B cell (primary cell): ENCODE measurements around the gene FRRS1.

Experiments
- EZH2 ChIP-seq: IDR thresholded peaks from 2 replicates; pipeline ENCODE4 v1.6.1; 2012; ENCODE audit warnings: borderline replicate concordance, low read depth, mild to moderate bottlenecking, moderate library complexity, low read length; ENCODE audit not compliant: insufficient read depth, poor library complexity, severe bottlenecking
- TF ChIP-seq, protein P1 (sequence below): fragments of 200-600 bp; IDR thresholded peaks from one replicate; pipeline ENCODE4 v1.8.0; 2022; ENCODE audit warnings: antibody characterized with exemption, mild to moderate bottlenecking

DNA sequence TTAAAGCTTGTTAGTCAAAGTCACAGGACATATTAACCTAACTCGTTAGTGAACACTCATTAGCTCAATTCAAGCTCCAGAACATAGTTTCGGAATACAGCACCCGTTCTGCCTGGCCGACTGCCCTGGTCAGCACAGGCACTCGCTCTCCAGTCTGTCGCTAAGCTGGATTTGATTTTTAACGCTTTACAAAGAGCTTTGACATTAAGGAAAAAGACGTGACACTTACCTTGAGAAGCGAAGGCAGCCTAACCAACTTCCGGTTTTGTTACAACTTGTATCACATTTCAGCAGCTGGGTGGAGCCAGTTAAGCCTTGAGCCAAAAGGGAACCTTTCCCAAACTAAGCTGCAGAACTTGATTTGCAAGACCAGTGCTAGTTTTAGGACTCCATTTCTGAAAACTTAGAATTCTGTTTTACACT lies at the start of gene FRRS1:
- TF ChIP-seq, protein P1, sequence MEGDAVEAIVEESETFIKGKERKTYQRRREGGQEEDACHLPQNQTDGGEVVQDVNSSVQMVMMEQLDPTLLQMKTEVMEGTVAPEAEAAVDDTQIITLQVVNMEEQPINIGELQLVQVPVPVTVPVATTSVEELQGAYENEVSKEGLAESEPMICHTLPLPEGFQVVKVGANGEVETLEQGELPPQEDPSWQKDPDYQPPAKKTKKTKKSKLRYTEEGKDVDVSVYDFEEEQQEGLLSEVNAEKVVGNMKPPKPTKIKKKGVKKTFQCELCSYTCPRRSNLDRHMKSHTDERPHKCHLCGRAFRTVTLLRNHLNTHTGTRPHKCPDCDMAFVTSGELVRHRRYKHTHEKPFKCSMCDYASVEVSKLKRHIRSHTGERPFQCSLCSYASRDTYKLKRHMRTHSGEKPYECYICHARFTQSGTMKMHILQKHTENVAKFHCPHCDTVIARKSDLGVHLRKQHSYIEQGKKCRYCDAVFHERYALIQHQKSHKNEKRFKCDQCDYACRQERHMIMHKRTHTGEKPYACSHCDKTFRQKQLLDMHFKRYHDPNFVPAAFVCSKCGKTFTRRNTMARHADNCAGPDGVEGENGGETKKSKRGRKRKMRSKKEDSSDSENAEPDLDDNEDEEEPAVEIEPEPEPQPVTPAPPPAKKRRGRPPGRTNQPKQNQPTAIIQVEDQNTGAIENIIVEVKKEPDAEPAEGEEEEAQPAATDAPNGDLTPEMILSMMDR, result no peak
- TF ChIP-seq EZH2, result no peak
